GM23338 (cell line): ENCODE measurements around the gene PTRH2. TPM values are rescaled to one million over a fixed set of nuclear protein-coding genes. Genes with fewer than 3 reads are reported as not detected.

ENCODE experiments used
- ATAC-seq: fragments of 200-7000 bp; cut with Tn5 transposase; 3 replicates; pipeline ENCODE4 v1.9.1; 2020
- DNase-seq: peaks from one replicate; pipeline ENCODE4 v3.0.0-alpha.2; 2015; ENCODE audit warnings: low spot score
- H2AFZ ChIP-seq: fragments of 200-600 bp; sonication (generic); 2 replicates; pipeline ENCODE4 v1.8.0; 2016; ENCODE audit warnings: antibody characterized with exemption, mild to moderate bottlenecking, moderate library complexity
- H3F3A ChIP-seq: fragments of 200-600 bp; sonication (generic); replicated peaks from 2 replicates; pipeline ENCODE4 v1.8.0; 2017; ENCODE audit warnings: antibody characterized with exemption, mixed run types, low read depth
- H3K27ac ChIP-seq: fragments of 200-600 bp; sonication (generic); 2 replicates; pipeline ENCODE4 v1.6.1; 2016; ENCODE audit warnings: low read depth
- H3K27me3 ChIP-seq: fragments of 200-600 bp; sonication (generic); 2 replicates; pipeline ENCODE4 v1.8.0; 2016; ENCODE audit warnings: mild to moderate bottlenecking, mixed run types, moderate library complexity; ENCODE audit not compliant: insufficient read depth
- H3K36me3 ChIP-seq: fragments of 200-600 bp; sonication (generic); 2 replicates; pipeline ENCODE4 v1.8.0; 2016; ENCODE audit warnings: mild to moderate bottlenecking; ENCODE audit not compliant: insufficient read depth
- H3K4me1 ChIP-seq: fragments of 200-600 bp; sonication (generic); 2 replicates; pipeline ENCODE4 v1.8.0; 2016; ENCODE audit warnings: mild to moderate bottlenecking, moderate library complexity; ENCODE audit not compliant: insufficient read depth
- H3K4me2 ChIP-seq: fragments of 200-600 bp; sonication (generic); 2 replicates; pipeline ENCODE4 v1.7.1; 2017; ENCODE audit warnings: mixed run types
- H3K4me3 ChIP-seq: fragments of 200-600 bp; sonication (generic); 2 replicates; pipeline ENCODE4 v1.6.1; 2016; ENCODE audit warnings: mixed run types
- H3K79me2 ChIP-seq: fragments of 200-600 bp; sonication (generic); replicated peaks from 2 replicates; pipeline ENCODE4 v1.8.0; 2017; ENCODE audit warnings: mild to moderate bottlenecking; ENCODE audit not compliant: insufficient read depth
- H3K9me2 ChIP-seq: fragments of 200-600 bp; sonication (generic); 2 replicates; pipeline ENCODE4 v1.8.0; 2017; ENCODE audit not compliant: insufficient read depth
- H4K20me1 ChIP-seq: fragments of 200-600 bp; sonication (generic); replicated peaks from 2 replicates; pipeline ENCODE4 v1.8.0; 2017; ENCODE audit warnings: mild to moderate bottlenecking; ENCODE audit not compliant: insufficient read depth
- H3K27ac Mint-ChIP-seq: 2 replicates; pipeline ENCODE4 v1.8.0; 2020; ENCODE audit warnings: inconsistent platforms, mild to moderate bottlenecking, moderate library complexity, mixed read lengths
- H3K27me3 Mint-ChIP-seq: 3 replicates; pipeline ENCODE4 v1.8.0; 2022; ENCODE audit warnings: low read depth, mild to moderate bottlenecking, moderate library complexity, mixed read lengths, inconsistent platforms; ENCODE audit not compliant: insufficient read depth, poor library complexity
- H3K36me3 Mint-ChIP-seq: 3 replicates; pipeline ENCODE4 v1.8.0; 2021; ENCODE audit warnings: low read depth, mild to moderate bottlenecking, inconsistent platforms, moderate library complexity, mixed read lengths
- H3K4me1 Mint-ChIP-seq: 3 replicates; pipeline ENCODE4 v1.8.0; 2020; ENCODE audit warnings: mild to moderate bottlenecking, inconsistent platforms, mixed read lengths
- H3K4me3 Mint-ChIP-seq: 3 replicates; pipeline ENCODE4 v1.8.0; 2021; ENCODE audit warnings: moderate library complexity, mild to moderate bottlenecking, inconsistent platforms, mixed read lengths
- H3K9me3 Mint-ChIP-seq: 3 replicates; pipeline ENCODE4 v1.8.0; 2020; ENCODE audit warnings: moderate library complexity, mild to moderate bottlenecking, inconsistent platforms, mixed read lengths
- CREB1 ChIP-seq: fragments of 250-450 bp; sonication (Bioruptor Pico); IDR thresholded peaks from 2 replicates; pipeline ENCODE4 v1.5.0; 2020; ENCODE audit warnings: low read depth, mild to moderate bottlenecking, moderate library complexity
- EZH2 ChIP-seq: fragments of 200-600 bp; sonication (generic); IDR thresholded peaks from one replicate; pipeline ENCODE4 v1.8.0; 2017; ENCODE audit warnings: antibody characterized with exemption, mild to moderate bottlenecking, low read depth; ENCODE audit not compliant: unreplicated experiment
- JUNB ChIP-seq: IDR thresholded peaks from one replicate; pipeline ENCODE4 v1.6.1; 2016; ENCODE audit warnings: antibody characterized with exemption; ENCODE audit not compliant: unreplicated experiment
- NANOG ChIP-seq: IDR thresholded peaks from 2 replicates; pipeline ENCODE4 v1.6.1; 2016; ENCODE audit warnings: antibody characterized with exemption, borderline replicate concordance
- POLR2AphosphoS5 ChIP-seq: IDR thresholded peaks from 2 replicates; pipeline ENCODE4 v1.6.1; 2016; ENCODE audit warnings: antibody characterized with exemption, low read depth
- REST ChIP-seq: IDR thresholded peaks from one replicate; pipeline ENCODE4 v1.6.1; 2018; ENCODE audit warnings: antibody characterized with exemption; ENCODE audit not compliant: unreplicated experiment
- STAT1 ChIP-seq: IDR thresholded peaks from one replicate; pipeline ENCODE4 v1.6.1; 2016; ENCODE audit warnings: antibody characterized with exemption; ENCODE audit not compliant: unreplicated experiment
- ZNF114 ChIP-seq: fragments of 250-450 bp; sonication (Bioruptor Pico); IDR thresholded peaks from 2 replicates; pipeline ENCODE4 v1.5.0; 2020; ENCODE audit warnings: mild to moderate bottlenecking, moderate library complexity
- ZNF331 ChIP-seq: fragments of 250-450 bp; sonication (Bioruptor Pico); IDR thresholded peaks from 2 replicates; pipeline ENCODE4 v1.5.0; 2020; ENCODE audit warnings: low read depth, mild to moderate bottlenecking, moderate library complexity
- polyA plus RNA-seq: library from polyadenylated mRNA; unstranded; fragments of >200 nt; fragmentation: Nextera tagmentation; extraction: Ambion mirVana; gene quantifications from 2 replicates; pipeline ENCODE4 v1.2.1, GENCODE V29; 2016
- total RNA-seq: library from RNA; depleted of rRNA; stranded (reverse); fragments of >200 nt; shearing (Covaris generic); gene quantifications from 2 replicates; pipeline ENCODE4 v1.2.3, GENCODE V29; 2014
- TF ChIP-seq, protein P1 (sequence below), 2 experiments: fragments of 200-600 bp in 1 of 2; sonication (generic) in 1 of 2; conservative IDR thresholded peaks; 2 replicates each; pipeline versions ENCODE4 v1.5.1 to v1.6.1; 2016 to 2017; ENCODE audit warnings: antibody characterized with exemption in 2 of 2, low read depth in 2 of 2, mild to moderate bottlenecking in 2 of 2, moderate library complexity in 1 of 2

The PTRH2 gene
- total and polyA plus RNA-seq, 2 experiments from 2014 or later: 32.7 to 85.2 TPM

DNA sequence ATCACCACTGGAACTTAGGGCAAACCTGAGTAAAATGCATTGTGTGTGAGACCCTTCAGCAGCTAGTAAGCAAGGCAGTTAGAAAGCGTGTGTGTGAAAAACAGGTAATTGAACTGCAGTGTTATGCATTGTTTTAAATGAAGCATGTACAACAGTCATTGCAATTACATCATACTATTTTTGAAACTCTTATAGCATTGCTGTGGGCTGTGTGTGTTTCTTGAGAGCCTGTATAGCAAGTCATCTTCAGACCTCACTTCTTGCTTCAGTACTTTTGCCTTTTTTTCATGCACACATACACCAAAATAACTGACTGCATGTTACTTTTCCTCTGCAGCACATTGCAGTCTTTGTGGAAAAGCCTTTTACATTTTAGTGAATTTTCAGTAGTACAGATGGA lies 19.2 kb downstream of the PTRH2 start:
- no peaks in the 10 kb centered on the region for H3K4me1 ChIP-seq
- H4K20me1 ChIP-seq: peaks cover 13% of the 10 kb centered on the region
- Mint-ChIP-seq H3K27ac (no peak overlapping the region), H3K4me3 (no peak overlapping the region), H3K27me3 (peaks cover 3% of the 10 kb centered on the region), H3K9me3 (no peaks in the 10 kb centered on the region), H3K36me3 (peaks cover 73% of the 10 kb centered on the region), H3K4me1 (no peaks in the 10 kb centered on the region)
- no peak overlapping the region for H2AFZ ChIP-seq
- no peak overlapping the region for H3K4me2 ChIP-seq
- ATAC-seq (no peak), DNase-seq (no peak)
- H3K79me2 ChIP-seq: peaks cover 46% of the 10 kb centered on the region
- H3K27me3 ChIP-seq: no peaks in the 10 kb centered on the region
- TF ChIP-seq CREB1 (no peak), REST (no peak), NANOG (no peak), STAT1 (no peak), ZNF114 (no peak), JUNB (no peak)
- TF ChIP-seq, protein P1, sequence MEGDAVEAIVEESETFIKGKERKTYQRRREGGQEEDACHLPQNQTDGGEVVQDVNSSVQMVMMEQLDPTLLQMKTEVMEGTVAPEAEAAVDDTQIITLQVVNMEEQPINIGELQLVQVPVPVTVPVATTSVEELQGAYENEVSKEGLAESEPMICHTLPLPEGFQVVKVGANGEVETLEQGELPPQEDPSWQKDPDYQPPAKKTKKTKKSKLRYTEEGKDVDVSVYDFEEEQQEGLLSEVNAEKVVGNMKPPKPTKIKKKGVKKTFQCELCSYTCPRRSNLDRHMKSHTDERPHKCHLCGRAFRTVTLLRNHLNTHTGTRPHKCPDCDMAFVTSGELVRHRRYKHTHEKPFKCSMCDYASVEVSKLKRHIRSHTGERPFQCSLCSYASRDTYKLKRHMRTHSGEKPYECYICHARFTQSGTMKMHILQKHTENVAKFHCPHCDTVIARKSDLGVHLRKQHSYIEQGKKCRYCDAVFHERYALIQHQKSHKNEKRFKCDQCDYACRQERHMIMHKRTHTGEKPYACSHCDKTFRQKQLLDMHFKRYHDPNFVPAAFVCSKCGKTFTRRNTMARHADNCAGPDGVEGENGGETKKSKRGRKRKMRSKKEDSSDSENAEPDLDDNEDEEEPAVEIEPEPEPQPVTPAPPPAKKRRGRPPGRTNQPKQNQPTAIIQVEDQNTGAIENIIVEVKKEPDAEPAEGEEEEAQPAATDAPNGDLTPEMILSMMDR (conservative IDR thresholded peaks at IDR 0.05; ENCODE audit: low read depth in 2 of 2): no peak
- H3K4me3 ChIP-seq: no peak overlapping the region
- peak overlapping the region; percentile 32; the same call in 1 of the 2 replicates for H3K27ac ChIP-seq
- no peaks in the 10 kb centered on the region for H3K9me2 ChIP-seq
- H3K36me3 ChIP-seq: peaks cover 42% of the 10 kb centered on the region
- H3F3A ChIP-seq: peaks cover 14% of the 10 kb centered on the region; the same call in 1 of the 2 replicates

DNA sequence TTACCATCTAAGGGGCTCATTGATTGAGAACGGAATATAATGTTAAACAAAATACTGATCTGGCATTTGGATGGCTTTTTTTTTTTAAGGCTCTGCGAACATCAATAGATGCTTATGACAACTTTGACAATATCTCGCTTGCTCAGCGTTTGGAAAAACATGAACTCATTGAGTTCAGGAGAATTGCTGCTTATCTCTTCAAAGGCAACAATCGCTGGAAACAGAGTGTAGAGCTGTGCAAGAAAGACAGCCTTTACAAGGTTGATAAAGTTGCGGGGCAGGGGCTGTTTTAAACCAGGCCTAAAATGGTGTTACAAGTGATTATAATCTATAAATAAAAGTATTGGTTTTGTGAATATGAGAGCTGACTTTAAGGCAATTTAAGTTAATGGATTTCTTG lies 22.3 kb downstream of the PTRH2 start:
- peaks cover 30% of the 10 kb centered on the region for H3K79me2 ChIP-seq
- H4K20me1 ChIP-seq: peaks cover 8% of the 10 kb centered on the region; the same call in 1 of the 2 replicates
- no peak overlapping the region for H3K4me3 Mint-ChIP-seq

More for the DNA sequence above, 22.3 kb downstream of the PTRH2 start:
- no peaks in the 10 kb centered on the region for H3K4me1 Mint-ChIP-seq
- Histone ChIP-seq H3K36me3 (peaks cover 58% of the 10 kb centered on the region), H3K27me3 (no peaks in the 10 kb centered on the region), H3K4me1 (no peaks in the 10 kb centered on the region), H3K4me2 (no peak overlapping the region), H3K9me2 (no peaks in the 10 kb centered on the region), H2AFZ (no peak overlapping the region), H3K27ac (no peak overlapping the region), H3K4me3 (no peak overlapping the region), H3F3A (peaks cover 6% of the 10 kb centered on the region; the same call in 1 of the 2 replicates)
- no peaks in the 10 kb centered on the region for H3K27me3 Mint-ChIP-seq
- no peak overlapping the region for H3K27ac Mint-ChIP-seq
- no peaks in the 10 kb centered on the region for H3K9me3 Mint-ChIP-seq
- DNase-seq (no peak), ATAC-seq (no peak)
- no peak for TF ChIP-seq CREB1
- no peak for TF ChIP-seq ZNF114
- TF ChIP-seq EZH2: no peak
- no peak for TF ChIP-seq ZNF331 (CRISPR knock-in tag)
- no peak for TF ChIP-seq POLR2AphosphoS5
- peaks cover 77% of the 10 kb centered on the region for H3K36me3 Mint-ChIP-seq
